PFSK-1 (cell line): ENCODE measurements around the gene TCP1.

Experiments used
- FOXP2 ChIP-seq: optimal IDR thresholded peaks from 2 replicates; pipeline ENCODE3; 2011; ENCODE audit warnings: borderline replicate concordance, control low read depth, inconsistent platforms; ENCODE audit not compliant: insufficient read depth; ENCODE audit errors: extremely low read length, extremely low read depth
- POLR2AphosphoS5 ChIP-seq: IDR thresholded peaks from 2 replicates; pipeline ENCODE4 v1.6.1; 2012; ENCODE audit warnings: low read depth, mild to moderate bottlenecking, control low read depth, low read length, moderate library complexity
- SIN3A ChIP-seq: IDR thresholded peaks from 2 replicates; pipeline ENCODE4 v1.6.1; 2012; ENCODE audit warnings: mild to moderate bottlenecking, low read length, moderate library complexity, borderline replicate concordance; ENCODE audit not compliant: insufficient read depth
- TAF1 ChIP-seq: IDR thresholded peaks from 2 replicates; pipeline ENCODE4 v1.6.1; 2012; ENCODE audit warnings: low read length, control low read depth, borderline replicate concordance; ENCODE audit not compliant: insufficient read depth
- TF ChIP-seq, protein P1 (sequence below), 2 experiments: IDR thresholded peaks; 2 replicates each; pipeline versions ENCODE4 v1.6.1 to v1.8.0; 2011 to 2012; ENCODE audit warnings: low read depth in 2 of 2, low read length in 2 of 2, control low read depth in 1 of 2, inconsistent platforms in 1 of 2, mild to moderate bottlenecking in 1 of 2, moderate library complexity in 1 of 2; ENCODE audit not compliant: insufficient read depth in 1 of 2

Gene TCP1

DNA sequence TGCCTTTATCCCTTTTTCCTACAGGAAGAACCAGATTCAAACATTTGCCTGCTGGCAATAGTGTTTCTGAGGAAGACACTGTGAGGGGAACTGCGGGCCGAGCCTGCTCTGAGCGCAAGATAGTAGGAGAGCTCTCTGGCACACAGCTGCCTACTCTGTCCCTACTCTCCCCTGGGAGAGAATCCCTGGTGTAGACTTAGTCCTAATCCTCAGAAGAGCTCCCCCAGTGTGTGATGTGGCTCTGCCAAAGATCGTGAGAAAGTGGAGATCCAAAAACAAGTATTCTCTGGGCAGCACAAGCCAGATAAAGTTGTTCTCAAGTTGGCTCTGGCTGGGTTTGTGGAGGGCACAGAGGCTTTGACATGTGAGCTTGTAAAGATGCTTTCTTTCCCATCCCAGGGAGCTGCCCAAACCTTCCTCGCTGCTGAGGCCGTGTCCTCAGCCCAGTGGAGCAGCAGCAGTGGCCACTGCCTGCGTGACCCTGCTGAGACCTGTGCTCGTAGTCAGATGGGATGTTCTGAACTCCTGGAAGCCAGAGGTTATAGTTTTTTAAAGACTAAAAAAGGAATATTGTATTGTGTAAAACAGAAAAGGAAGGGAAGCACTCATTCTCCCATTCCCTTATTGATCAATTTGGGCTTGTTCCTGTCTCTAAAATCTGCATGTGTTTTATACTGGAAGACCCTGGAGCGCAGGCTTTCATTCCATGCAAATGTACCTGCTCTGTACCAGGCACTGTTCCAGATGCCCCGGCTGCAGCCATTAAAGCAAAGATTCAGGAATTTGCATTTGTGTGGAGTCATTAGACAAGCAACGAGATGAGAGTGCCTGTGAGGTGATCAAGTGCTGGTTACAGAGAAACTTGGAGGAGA, 41.3 kb upstream of the TCP1 start:
- TF ChIP-seq POLR2AphosphoS5 = no peak
- no peak for TF ChIP-seq SIN3A
- no peak for TF ChIP-seq TAF1
- TF ChIP-seq, protein P1, sequence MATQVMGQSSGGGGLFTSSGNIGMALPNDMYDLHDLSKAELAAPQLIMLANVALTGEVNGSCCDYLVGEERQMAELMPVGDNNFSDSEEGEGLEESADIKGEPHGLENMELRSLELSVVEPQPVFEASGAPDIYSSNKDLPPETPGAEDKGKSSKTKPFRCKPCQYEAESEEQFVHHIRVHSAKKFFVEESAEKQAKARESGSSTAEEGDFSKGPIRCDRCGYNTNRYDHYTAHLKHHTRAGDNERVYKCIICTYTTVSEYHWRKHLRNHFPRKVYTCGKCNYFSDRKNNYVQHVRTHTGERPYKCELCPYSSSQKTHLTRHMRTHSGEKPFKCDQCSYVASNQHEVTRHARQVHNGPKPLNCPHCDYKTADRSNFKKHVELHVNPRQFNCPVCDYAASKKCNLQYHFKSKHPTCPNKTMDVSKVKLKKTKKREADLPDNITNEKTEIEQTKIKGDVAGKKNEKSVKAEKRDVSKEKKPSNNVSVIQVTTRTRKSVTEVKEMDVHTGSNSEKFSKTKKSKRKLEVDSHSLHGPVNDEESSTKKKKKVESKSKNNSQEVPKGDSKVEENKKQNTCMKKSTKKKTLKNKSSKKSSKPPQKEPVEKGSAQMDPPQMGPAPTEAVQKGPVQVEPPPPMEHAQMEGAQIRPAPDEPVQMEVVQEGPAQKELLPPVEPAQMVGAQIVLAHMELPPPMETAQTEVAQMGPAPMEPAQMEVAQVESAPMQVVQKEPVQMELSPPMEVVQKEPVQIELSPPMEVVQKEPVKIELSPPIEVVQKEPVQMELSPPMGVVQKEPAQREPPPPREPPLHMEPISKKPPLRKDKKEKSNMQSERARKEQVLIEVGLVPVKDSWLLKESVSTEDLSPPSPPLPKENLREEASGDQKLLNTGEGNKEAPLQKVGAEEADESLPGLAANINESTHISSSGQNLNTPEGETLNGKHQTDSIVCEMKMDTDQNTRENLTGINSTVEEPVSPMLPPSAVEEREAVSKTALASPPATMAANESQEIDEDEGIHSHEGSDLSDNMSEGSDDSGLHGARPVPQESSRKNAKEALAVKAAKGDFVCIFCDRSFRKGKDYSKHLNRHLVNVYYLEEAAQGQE (IDR thresholded peaks at IDR 0.05; ENCODE audit: insufficient read depth in 1 of 2, low read depth in 2 of 2, low read length in 2 of 2) = no peak
- no peak for TF ChIP-seq FOXP2

DNA sequence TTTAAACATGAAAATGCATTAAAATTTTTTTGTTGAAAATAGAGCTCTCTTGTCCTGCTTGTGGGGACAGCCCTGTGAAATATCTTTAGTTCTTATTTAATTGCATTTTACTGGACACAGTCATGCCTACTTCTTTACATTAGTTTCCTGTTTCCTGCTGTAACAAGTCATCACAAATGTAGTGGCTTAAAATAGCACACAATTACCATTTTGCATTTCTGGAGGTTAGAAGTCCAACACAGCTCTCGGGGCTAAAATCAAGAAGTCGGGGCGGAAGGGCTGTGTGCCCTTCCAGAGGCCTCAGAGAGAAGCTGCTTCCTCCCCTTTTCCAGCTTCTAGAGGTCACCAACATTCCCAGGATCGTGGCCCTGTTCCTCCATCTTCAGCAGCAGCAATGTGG, 40.1 kb upstream of the TCP1 start:
- TF ChIP-seq TAF1 = no peak
- no peak for TF ChIP-seq FOXP2
- TF ChIP-seq SIN3A = no peak
- no peak for TF ChIP-seq POLR2AphosphoS5
- TF ChIP-seq, protein P1 (IDR thresholded peaks at IDR 0.05; ENCODE audit: insufficient read depth in 1 of 2, low read depth in 2 of 2, low read length in 2 of 2) = no peak

DNA sequence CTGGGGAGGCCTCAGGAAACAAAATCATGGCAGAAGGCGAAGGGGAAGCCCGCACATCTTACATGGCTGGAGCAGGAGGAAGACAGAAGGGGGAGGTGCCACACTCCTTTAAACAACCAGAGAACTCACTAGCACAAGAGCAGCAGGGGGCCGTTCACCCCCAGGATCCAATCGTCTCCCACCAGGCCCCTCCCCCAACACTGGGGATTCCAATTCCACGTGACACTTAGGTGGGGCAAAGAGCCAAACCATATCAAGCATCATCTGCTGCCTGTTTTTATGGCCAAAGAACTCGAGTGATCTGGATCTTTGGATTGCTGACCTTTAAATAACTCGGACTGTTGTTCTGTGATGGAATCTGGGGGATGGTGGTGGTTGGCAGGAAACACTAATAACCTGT, 38.7 kb upstream of the TCP1 start:
- no peak for TF ChIP-seq FOXP2
- TF ChIP-seq, protein P1 (IDR thresholded peaks at IDR 0.05; ENCODE audit: insufficient read depth in 1 of 2, low read depth in 2 of 2, low read length in 2 of 2) = no peak
- TF ChIP-seq SIN3A = no peak
- TF ChIP-seq POLR2AphosphoS5 = no peak
- no peak for TF ChIP-seq TAF1

DNA sequence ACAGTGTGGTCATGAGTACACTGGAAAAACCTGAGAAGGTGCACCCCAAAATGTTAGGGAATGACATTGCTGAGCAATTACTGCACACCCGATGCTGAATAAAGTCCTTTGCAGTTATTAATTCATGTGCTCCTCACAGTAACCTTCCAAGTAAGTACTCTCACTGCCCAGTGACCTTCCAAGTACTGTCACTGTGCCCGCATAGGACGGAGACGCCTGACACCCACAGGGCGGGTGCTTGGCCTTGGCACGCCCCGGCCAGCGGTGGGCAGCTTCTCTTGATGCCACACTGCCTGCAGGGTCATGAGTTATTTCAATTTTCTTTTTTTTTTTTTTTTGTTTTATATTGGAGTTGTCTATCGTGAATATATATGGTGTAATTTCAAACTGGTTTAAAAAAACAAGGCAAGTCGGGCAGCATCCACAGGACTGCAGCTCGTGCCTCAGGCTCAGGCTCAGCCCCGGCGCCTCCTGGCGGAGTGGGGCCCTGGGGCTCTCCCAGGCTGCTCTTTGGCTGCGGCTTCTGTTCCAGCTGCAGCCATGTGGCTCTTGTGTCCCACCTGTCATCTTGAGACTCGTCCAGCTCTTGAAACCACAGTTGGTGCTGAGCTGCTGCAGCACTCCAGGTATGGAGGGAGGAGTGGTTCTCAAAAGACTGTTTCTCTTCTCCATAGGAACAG, 37.7 kb upstream of the TCP1 start:
- TF ChIP-seq POLR2AphosphoS5 = no peak
- no peak for TF ChIP-seq SIN3A
- no peak for TF ChIP-seq FOXP2

DNA sequence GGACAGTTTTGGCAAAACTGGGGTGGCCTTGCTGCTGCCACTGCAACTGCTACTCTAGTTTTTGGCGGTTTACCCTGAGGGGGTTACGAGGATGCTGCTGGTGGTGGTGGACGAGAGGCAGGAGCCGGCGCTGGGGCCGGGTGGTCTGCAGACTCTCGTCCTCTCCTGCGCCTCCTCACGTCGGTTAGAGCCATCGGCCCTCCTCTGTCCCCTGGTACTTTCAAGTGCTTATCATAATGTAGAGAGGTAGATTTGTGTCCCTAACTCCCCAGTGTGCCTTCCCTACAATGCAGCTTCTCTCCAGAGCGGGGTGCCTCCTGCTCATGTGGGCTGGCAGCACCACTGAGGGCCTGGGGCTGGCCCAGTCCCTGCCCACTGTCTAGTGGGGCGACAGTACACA, 36.6 kb upstream of the TCP1 start:
- TF ChIP-seq SIN3A (no peak), POLR2AphosphoS5 (no peak), FOXP2 (no peak), TAF1 (no peak)
- TF ChIP-seq, protein P1 (IDR thresholded peaks at IDR 0.05; ENCODE audit: insufficient read depth in 1 of 2, low read depth in 2 of 2, low read length in 2 of 2) = no peak
